Measurements from ENCODE around the gene ARL4C.
A peak's percentile ranks its signal among the peaks of the same experiment; 100 is the strongest.

The ARL4C gene, protein sequence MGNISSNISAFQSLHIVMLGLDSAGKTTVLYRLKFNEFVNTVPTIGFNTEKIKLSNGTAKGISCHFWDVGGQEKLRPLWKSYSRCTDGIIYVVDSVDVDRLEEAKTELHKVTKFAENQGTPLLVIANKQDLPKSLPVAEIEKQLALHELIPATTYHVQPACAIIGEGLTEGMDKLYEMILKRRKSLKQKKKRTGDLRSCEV

GRCh38 chr2:234496835-234497593 lies at the start of gene ARL4C:
Gene ARL4C, minus strand, starts transcription at chr2:234497081. Its CDS starts 495 bp downstream, at chr2:234496586.
- no peak for DNase-seq (ENCODE audit: low read depth in 4 of 4, low spot score in 1 of 4)

DNA sequence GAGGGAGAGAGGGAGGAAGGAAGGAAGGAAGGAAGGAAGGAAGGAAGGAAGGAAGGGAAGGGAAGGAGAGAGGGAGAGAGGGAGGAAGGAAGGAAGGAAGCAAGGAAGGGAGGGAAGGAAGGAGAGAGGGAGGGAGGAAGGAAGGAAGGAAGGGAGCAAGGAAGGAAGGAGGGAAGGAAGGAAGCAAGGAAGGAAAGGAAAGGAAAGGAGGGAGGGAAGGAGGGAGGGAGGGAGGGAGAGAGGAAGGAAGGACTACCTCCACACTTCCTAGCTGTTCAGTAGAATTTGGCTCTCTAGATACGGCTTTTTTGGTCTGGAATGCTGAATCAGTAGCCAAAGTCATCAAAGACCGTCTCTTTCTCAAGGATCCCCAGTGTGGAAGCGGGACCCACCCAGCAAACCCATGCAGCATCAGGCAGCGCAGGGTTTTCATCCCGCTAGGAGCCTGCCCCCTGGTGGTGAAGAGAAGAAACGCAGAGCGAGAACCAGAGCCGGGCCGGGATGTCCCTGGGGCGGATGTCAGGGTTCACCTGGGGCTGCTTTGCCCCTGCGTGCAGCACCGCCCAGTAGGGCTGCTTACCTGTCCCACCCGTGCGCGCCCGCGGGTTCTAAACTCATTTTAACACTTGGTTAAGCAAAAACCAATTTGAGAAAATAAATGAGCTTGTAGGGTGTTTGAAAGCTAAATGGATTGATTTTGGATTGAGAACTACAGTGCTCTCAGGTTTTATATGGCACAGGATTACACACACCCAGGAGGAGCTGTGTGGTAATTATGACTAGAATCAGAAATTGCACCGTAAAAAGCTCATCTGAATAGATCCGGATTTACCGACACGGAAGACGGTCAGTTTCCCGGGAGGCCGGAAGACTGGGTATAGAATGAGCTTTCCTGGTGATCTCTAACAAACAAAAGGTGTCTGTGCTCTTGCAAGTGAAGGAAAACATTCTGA lies 48.1 kb upstream of the ARL4C start:
- peak; percentile 50 to 67 (median 66) for DNase-seq (ENCODE audit: low read depth in 4 of 4, low spot score in 1 of 4)

DNA sequence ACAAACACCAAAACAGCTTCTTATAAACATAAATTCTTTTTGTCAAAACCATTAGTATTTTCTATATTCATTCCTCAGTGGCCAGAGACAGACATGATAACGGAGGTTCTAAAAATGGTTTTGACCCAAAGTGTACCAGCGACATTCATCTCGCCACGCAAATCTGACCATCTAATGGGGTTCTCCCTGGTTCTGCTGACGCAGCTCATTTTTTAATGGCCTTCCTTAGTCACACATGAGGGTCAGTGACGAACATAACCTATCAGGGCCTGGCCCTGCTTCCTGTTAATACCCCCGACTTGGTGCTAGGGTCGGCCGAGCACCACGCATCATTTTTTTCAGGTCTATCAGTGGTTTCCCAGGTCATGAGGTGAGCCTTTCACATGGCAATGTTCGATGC lies 45.9 kb upstream of the ARL4C start:
- no peak for DNase-seq (ENCODE audit: low read depth in 4 of 4, low spot score in 1 of 4)

DNA sequence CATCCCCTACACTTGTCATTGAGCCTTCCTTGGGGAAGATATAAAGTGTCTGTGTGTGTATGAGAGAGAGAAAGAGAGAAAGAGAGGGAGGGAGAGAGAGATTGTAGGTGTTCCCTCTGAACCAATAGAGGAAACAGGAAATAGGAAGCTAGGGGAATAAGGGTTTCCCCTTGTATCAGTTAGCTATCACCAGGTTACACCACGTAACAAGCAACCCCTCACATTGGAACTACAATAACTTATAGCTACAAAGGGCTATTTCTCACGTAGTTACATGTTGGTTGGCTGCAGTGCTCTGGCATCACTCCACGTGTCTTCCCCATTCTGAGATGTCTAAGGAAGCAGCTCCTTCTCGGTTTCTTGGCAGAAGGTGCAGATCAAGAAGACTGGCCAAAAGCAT lies 41.0 kb upstream of the ARL4C start:
- no peak for DNase-seq (ENCODE audit: low read depth in 4 of 4, low spot score in 1 of 4)

- DNase-seq (ENCODE audit: low read depth in 4 of 4, low spot score in 1 of 4), result no peak
Measured at GRCh38 chr2:234536178-234536965, 39.5 kb upstream of the ARL4C start.

DNA sequence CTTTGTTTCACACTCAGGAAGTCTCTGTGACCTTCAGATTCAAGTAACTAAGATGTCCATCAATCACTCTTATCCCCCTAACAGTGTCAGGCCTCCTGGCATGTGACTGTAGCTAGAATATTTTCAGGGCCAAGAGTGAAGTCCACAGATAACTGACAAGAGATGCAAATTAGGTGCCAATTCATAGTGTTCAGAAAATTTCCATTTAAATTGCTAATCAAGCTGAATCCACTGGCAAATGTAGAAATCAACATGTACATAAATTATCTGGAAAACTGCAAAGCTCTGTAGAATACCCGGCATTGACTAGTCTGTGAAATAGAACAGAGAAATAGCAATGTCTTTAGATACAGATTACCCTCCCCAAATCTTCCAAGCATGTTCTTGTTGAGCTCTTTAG lies 38.6 kb upstream of the ARL4C start:
- DNase-seq (ENCODE audit: low read depth in 4 of 4, low spot score in 1 of 4), result no peak

- DNase-seq (ENCODE audit: low read depth in 4 of 4, low spot score in 1 of 4), result no peak
Measured at GRCh38 chr2:234534515-234534914, 37.6 kb upstream of the ARL4C start.

DNA sequence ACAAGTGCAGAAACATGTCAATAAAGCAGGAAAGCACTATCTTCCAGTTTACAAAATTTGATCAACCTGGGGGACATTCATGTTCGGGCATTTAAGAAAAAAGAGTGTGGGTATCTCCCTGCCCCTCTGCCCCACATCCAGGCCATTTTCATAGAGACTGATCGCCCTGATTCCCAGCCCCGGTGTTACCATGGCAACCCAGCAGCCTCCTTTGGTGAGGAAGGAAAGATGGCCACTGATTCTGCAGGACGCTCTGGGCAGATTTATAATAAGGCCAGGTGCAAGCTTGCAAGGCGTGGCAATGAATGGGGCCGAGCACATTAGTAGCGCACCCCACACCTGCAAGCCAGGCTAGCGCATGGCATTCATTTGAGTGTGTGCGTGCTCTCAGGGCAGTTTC lies 36.7 kb upstream of the ARL4C start:
- DNase-seq (ENCODE audit: low read depth in 4 of 4, low spot score in 1 of 4), result no peak

- DNase-seq (ENCODE audit: low read depth in 4 of 4, low spot score in 1 of 4), result no peak
Measured at GRCh38 chr2:234528410-234529148, 31.7 kb upstream of the ARL4C start.

- DNase-seq (ENCODE audit: low read depth in 4 of 4, low spot score in 1 of 4), result no peak
Measured at GRCh38 chr2:234526711-234527110, 29.8 kb upstream of the ARL4C start.

DNA sequence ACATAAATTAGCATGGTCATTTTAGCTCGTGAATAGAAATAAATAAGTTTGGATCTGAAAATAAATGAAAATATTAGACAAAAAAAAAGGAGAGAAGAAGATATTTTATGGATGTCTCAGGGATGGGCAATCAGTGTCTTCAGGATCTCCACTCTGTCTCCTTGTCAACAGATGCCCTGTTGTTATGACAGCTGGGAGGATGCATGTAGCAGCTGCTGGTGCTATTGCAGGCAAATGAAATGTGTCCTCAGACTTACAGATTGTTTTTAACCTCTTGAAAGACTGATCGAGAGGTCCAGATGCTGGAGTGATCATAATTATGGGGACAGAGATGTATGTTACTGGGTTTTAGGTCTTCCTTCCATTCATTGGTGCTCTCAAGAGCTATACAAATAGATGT lies 24.7 kb upstream of the ARL4C start:
- no peak for DNase-seq (ENCODE audit: low read depth in 4 of 4, low spot score in 1 of 4)

DNA sequence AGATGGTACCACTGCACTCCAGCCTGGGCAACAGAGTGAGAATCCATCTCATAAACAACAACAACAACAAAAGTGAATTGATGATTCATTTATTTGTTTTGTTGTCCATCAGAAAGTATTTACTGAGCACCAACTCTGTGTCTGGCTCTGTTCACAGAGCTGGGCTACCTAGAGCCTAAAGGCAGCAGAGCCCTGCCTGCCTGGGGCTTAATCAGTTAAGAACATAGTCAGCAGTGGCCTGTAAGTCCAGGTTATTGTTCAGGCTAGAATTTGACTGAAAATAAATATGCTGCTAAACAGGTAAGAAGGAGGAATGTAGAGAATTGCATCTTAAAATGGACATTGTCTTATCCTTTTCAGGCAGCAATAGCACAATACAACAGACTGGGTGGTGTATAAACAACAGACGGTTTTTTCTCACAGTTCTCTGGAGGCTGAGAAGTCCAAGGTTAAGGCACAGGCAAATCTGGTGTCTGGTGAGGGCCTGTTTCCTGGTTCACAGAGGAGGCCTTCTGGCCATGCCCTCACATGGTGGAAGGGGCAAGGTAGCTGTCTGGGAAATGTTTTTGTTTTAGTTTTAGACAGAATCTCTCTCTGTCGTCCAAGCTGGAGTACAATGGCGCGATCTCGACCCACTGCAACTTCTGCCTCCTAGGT lies 22.2 kb upstream of the ARL4C start:
- DNase-seq (ENCODE audit: low read depth in 4 of 4, low spot score in 1 of 4), result no peak

DNA sequence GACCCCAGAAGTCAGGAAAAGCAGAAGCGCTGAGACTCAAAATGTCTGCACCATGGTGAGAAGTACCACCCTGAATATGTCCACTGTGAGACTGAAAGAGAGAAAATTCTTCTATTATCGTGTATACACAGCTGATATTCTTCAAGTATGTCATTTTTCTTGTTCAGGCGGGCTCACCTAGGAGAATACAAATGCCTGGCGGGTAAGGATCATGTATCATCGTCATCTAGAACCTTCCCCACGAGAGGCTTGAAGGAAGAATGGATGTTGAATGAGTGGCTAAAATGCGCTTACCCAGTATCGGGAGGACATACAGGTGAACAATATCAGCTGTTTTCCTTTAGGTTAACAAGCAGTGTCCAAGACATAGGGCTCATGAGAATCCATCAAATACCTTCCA lies 21.1 kb upstream of the ARL4C start:
- no peak for DNase-seq (ENCODE audit: low read depth in 4 of 4, low spot score in 1 of 4)

DNA sequence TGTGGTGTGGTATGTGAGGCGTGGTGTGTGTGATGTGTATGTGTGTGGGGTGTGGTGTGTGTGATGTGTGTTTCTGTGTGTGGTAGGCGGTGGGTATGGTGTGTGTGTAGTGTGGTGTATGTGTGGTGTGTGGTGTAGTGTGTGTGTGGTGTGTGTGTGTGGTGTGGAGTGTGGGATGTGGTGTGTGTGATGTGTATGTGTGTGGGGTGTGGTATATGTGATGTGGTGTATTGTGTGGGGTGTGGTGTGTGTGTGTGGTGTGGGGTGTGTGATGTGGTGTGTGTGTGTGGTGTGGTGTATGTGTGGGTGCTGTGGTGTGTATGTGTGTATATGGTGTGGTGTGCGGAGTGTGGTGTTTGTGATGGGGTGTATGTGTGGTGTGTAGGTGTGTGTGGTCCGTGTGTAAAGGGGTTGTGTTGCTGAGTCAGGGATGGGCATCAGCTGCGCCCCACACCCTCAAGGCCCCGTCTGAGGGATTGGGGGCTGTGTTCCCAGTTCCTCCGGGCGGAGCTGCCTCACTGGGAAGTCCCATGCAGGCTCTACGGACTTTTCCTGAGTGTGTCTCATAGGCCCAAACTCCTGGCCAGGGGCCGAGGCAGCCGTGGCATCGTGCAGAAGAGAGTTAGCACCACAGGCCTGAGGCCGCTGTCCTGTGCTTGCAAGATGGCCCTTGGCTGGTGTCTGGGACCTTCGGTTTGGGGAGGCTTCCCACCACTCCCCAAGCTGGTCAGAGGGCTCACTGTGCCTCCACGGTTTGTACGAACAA lies 18.2 kb upstream of the ARL4C start:
- DNase-seq (ENCODE audit: low read depth in 4 of 4, low spot score in 1 of 4), result no peak

DNA sequence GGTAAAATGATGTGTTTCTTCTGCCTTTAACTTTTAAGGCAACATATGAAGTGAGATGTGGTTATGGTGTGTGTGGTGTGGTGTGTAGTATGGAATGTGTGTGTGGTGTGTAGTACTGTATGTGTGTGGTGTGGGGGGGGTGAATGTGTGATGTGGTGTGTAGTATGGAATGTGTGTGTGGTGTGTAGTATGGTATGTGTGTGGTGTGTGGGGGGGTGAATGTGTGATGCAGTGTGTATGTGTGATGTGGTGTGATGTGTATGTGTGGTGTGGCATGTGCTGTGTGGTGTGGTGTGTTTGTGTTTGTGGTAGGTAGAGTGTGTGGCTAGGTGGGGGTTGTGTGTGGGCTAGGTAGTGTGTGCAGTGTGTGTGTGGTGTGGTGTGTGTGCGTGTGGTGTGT lies 17.2 kb upstream of the ARL4C start:
- no peak for DNase-seq (ENCODE audit: low read depth in 4 of 4, low spot score in 1 of 4)

GRCh38 chr2:234512884-234513669 lies 16.2 kb upstream of the ARL4C start:
- DNase-seq (ENCODE audit: low read depth in 4 of 4, low spot score in 1 of 4), result no peak

DNA sequence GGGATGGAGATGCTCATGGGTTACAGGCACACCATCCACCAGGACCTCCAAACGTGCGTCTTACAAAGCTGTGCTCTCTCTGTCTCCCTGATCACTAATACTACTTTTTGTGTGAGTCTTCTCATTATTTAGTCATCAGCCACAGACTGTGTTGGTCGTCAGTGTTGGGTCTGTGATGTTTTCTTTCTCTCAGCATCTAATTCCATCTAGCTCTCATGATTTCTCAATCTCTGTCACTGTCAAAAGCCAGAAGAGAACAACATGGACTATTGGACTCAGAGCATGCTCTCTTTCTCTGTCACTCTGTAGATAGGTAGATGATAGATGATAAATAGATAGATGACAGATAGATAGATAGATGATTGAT lies 6.0 kb upstream of the ARL4C start:
- DNase-seq (ENCODE audit: low read depth in 4 of 4, low spot score in 1 of 4), result no peak

- no peak for DNase-seq (ENCODE audit: low read depth in 4 of 4, low spot score in 1 of 4)
Measured at GRCh38 chr2:234502285-234502918, 5.5 kb upstream of the ARL4C start.
